Thoracic aorta endothelial cell (primary cell): ENCODE results near the gene NEURL1. TPM values are rescaled to one million over a fixed set of nuclear protein-coding genes. Genes with fewer than 3 reads are reported as not detected.

ENCODE experiments used
- total RNA-seq: library from RNA; depleted of rRNA; stranded (reverse); fragments of >200 nt; gene quantifications from 2 replicates; pipeline ENCODE4 v1.2.3, GENCODE V29; 2012

The NEURL1 gene
- under 0.01 and 0.43 TPM in 2 replicates for total RNA-seq

DNA sequence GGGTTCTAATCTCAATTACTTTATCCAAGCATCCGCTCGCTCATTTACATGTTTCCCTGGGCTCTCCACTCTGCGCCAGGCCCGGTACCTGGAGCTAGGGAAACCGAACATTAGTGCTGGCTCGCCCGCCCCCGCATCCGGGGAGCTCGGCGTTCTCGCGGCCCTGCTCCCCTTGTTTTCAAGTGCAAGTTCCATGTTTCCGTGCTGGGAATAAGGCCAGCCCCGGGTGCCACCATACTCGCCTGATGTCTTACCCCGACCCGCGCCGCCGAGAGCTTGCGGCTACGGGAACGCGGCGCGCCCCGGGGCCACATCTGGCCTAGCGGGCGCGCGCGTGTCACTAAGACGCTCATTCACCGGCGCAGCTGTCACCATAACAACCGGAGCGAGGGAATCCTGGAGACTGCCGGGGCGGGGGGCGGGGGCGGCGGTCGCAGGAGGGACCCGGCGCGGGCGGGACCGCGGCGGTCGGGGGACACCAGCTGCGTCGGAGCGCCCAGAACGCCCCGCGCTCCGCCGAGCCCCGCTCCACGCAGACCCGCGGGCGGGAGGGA lies at the start of gene NEURL1:
NEURL1 (plus strand) TSS at position 344 of the 554 bp plus-strand sequence. CDS start 683 bp downstream, outside the sequence.

GRCh38 chr10:103451831-103452505 lies 41.5 kb upstream of the NEURL1 start, which contains the start of gene CALHM2:
CALHM2 (minus strand) TSS chr10:103452370; CDS start chr10:103449941, 2,429 bp downstream.

DNA sequence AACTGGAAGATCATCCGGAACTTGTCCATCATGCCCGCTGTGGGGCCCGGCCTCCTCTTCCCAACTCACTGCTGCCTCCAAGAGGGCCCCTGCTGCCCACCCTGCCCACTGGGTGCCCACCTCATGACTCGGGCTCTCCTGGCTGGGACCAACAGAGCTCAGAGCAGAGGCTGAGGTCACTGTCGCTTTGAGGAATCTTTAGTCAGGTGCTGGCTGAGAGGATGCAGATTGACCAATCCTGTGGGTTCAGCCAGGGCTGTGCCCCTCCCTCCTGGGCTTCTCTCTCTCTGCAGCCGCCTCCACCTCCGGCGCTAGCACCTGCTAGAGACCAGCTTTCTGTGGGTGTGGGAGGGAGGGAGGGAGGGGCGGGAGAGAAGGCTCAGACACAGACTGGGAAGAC lies 34.8 kb upstream of the NEURL1 start, which contains the start of gene CALHM1:
CALHM1 (minus strand) TSS at position 181 of the 400 bp plus-strand sequence; CDS start at position 32, 149 bp downstream.

DNA sequence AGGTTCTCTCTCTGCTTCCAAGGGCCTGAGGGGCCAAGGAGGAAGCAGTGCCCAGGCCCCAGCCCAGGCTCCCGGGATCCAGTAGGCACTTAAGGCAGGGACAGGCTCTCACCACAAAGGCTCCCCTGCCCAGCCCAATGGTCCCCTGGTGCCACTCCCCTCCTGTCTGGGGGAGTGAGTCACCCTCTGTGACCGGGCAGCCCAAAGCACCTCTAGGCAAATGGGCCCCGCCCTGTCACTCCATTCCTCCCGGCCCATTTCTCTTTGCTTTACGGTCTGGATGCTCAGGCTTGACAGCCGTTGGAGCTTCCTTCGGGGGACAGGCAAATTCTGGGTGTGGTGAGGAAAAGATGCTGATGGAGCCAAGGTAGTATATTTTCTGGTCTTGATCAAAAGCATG lies 14.4 kb upstream of the NEURL1 start, which contains the start of gene CALHM3:
CALHM3 (minus strand) TSS at position 106 of the 400 bp plus-strand sequence. CDS start 208 bp downstream, outside the sequence.

Other genes with a start within 250 kb of the NEURL1 start
- 0.07 and 0.27 TPM in 2 replicates for gene RPEL1, start 247.8 kb upstream of the NEURL1 start, total RNA-seq
- gene INA, start 216.6 kb upstream of the NEURL1 start, total RNA-seq = 0.29 and 0.66 TPM in 2 replicates
- 17.6 and 19.0 TPM in 2 replicates for gene PCGF6, start 142.6 kb upstream of the NEURL1 start, total RNA-seq
- gene TAF5, start 125.7 kb upstream of the NEURL1 start, total RNA-seq = 8.0 and 10.8 TPM in 2 replicates
- 285 and 339 TPM in 2 replicates for gene ATP5MK, start 97.2 kb upstream of the NEURL1 start, total RNA-seq
- 61.0 and 62.6 TPM in 2 replicates for gene PDCD11, start 97.1 kb upstream of the NEURL1 start, total RNA-seq
- gene CALHM2, start 41.3 kb upstream of the NEURL1 start, total RNA-seq = 13.3 and 17.6 TPM in 2 replicates
- not detected in 2 replicates for gene CALHM1, start 34.8 kb upstream of the NEURL1 start, total RNA-seq
- not detected in 2 replicates for gene CALHM3, start 14.5 kb upstream of the NEURL1 start, total RNA-seq